GM19395 (cell line): ENCODE data around the gene CAPZA2.
A peak's percentile ranks its signal among the peaks of the same experiment; 100 is the strongest.
"Not testable (repeated sequence)": the region's sequence is repeated elsewhere in the genome, so short reads cannot be mapped to it uniquely, and the experiment has no call there.

Experiments
- ATAC-seq: cut with Tn5 transposase; IDR thresholded peaks from one replicate; pipeline ENCODE4 v1.9.1; 2021; ENCODE audit warnings: mild to moderate bottlenecking, moderate library complexity; ENCODE audit not compliant: unreplicated experiment

The CAPZA2 gene

DNA sequence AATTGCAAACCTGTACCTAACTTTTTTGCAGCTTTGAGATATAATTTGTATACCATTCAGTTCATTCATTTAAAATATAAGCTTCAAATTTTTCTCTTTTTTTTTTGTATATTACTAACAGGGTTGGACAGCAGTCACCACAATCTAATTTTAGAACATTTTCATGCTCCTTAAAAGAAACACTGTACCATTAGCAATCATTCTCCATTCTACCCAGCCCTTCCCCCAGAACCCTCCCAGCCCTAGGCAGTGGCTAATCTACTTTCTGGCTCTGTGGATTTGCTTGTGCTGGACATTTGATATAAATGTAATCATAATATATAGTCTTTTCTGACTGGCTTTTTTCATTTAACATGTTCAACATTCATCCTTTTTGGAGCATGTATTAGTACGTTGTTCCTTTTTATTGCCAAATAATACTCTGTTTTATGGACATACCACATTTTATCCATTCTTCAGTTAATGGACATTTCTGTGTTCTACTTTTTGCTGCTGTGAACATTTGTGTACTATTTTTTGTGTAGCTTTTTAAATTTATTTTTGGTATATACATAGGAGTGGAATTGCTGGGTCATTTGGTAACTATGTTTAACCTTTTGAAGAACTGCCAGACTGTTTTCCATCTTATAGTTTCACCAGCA, 50.0 kb downstream of the CAPZA2 start:
- ATAC-seq, result no peak

DNA sequence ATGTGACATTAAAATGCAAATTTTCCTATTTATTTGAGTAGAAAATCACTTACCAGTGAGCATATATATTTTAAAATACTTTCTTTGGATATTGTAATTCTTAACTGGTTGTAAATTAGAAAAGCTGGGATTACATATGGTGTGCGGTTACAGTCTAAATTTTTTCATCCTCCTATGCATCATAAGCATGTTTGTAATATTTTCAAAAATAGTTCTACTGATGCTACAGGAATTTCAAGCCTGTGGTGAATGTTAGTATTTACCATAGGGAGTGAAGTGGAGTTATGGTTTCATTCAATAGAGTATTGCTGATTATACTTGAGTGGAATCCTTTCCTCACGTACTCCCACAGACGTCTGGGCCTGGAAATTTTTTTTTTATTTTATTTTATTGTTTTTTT, 56.3 kb downstream of the CAPZA2 start:
- no peak for ATAC-seq

GRCh38 chr7:116920359-116920758, 58.0 kb downstream of the CAPZA2 start:
- ATAC-seq, result no peak

DNA sequence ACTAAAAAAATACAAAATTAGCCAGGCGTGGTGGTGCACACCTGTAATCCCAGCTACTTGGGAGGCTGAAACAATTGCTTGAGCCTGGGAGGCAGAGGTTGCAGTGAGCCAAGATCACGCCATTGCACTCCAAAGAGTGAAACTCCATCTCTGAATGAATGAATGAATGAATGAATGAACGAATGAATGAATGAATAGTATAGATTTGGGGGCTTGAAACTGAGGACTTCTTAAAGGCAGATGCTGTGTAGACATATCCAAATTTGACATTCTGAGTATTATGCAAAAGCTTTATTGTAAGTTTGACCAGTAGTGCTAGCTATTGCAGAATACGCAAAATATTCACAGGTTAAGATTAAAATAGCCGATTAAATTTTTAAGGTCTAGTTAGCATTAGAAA, 60.2 kb downstream of the CAPZA2 start:
- no peak for ATAC-seq

DNA sequence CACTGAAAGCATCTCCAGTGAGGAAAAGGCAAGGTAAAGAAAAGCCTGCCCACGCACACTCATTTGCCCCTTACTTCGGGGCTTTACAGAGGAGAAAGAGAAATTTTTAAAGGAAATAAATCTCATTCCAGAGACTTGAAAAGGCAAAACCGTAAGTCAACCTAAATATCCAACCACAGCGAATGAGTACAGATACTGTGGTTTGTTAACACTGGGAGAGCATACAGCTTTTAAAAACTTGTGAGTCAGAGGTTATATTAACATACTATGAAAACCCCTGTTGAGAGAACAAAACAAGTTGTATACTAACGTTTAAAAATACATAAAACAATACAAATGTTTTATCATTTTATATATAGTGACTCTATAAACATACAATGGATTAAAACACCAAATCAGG, 62.4 kb downstream of the CAPZA2 start:
- no peak for ATAC-seq

GRCh38 chr7:116929021-116929420, 66.6 kb downstream of the CAPZA2 start:
- ATAC-seq, result no peak

DNA sequence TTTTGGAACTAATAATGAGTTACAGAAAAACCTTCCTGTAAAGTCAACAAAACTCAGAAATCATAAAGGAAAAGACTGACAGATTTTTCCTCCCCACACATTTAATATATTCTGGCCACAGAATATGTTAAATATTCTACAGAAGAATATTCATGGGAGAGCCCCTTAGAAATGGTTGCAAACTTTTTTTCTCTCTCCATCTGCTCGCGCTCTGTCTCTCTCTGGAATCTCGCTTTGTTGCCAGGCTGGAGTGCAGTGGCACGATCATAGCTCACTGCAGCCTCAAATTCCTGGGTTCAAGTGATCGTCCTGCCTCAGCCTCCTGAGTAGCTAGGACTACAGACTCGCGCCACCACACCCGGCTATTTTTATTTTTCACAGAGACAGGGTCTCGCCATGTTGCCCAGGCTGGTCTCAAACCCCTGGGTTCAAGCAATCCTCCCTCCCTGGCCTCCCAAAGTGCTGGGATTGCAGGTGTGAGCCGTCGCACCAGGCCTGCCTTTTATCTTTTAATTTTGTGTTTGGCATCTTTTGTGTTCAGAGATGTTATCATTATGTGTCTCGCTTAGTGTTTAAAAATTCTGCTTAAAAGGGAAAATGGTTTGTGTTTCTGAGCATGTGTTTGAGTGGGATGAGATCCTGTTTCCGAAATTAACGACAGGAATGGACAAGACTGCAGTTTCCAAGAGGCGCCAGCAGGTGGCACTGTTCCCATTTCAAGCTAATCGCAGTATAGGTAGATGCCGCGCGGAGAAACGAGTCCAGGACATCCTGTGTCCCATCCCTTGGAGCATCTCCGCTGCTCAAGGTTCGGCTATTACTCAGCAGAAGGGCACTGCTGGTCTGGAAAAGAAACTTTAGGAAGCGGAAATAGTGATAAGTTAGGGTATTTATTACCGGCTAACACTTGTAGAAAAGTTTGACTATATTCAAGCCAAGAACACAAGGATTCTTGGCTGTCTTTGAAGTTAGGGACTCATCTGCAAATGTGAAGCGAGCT, 67.8 kb downstream of the CAPZA2 start:
- peak; percentile 87 for ATAC-seq

GRCh38 chr7:116932566-116932965, 70.2 kb downstream of the CAPZA2 start:
- no peak for ATAC-seq

DNA sequence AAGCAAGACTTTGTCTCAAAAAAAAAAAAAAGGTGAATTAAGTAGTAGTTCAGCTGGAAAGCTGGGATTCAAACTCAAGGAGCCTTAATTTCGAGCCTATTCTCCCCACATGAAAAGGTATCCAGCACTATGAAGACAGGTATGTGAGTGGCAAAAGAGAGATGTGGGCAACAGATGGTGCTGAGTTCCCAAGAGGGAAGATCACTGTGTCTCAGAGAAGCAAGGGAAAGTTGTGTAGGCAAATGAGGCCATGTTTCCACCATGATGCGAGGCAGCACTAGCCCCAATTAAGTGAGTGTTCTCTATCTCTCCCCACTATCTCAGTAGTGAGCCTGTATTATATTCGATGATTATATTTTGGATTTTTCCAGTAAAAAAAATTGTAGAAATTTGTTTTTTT, 71.1 kb downstream of the CAPZA2 start:
- ATAC-seq, result no peak

DNA sequence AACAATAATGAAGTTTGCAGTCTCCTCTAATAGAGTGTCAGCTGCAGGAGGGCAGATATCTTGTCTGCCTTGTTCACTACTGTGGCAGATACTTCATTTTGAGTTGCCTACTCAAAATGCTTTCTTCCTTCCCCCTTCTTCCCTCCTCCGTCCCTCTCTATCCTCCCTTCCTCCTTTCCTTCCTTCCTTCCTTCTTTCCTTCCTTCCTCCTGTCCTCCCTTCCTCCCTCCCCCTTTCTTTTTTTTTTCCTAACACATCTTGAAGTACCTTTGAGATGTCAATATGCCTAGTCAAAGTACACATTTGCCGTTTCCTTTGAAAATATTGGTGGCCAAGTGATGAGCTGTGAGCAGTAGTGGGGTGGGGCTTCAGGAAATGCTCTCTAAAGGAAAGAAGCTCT, 72.2 kb downstream of the CAPZA2 start:
- no peak for ATAC-seq

GRCh38 chr7:116936844-116937243, 74.5 kb downstream of the CAPZA2 start:
- not testable (repeated sequence) for ATAC-seq

- ATAC-seq, result no peak
These were observed 76.3 kb downstream of the CAPZA2 start for GRCh38 chr7:116938678-116939077.

DNA sequence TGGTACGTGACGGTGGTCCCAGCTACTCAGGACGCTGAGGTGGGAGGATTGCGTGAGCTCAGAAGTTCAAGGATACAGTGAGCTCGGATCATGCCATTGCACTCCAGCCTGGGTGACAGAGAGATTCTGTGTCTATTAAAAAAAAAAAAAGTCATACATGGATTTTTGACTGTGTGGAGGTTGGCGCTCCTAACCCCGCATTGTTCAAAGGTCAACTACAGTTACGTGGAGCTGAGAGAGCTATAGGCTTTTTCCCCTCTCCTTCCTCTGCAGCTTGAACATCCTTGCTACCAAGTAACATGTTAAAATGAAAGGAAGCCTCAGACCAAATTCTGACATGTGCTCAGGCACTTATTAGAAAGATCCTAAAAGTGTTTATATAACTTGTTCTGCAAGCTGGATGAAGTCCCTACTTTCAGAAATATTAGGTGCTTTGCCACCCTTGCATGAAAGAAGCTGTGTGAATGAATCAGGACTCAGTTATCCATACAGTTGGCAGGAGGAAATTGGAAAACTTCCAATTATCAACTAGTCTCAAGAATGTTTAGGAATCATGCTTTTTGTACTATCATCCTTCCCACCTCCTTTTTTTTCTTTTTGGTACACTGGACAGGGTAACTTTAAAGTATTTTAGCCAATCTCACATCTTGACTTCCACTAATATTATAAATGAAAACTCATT, 78.4 kb downstream of the CAPZA2 start:
- no peak for ATAC-seq

DNA sequence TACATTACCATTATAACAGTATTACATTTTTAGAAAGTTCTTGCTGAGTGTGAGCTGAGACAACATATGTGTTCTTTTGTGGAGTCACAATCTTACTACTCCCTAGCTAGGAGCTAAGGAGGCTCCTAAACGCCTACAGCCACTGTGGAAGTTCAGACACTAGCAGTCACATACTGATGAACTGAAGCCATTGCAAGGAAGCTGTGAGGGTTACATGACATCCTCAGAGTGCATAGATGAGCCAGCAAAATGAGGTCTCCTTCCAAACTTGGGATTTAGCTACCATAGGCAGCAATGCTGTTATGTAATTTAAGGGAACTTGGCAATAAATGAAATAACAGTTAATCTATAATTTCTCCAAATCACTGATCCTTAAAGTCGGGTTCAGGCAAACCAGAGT, 80.1 kb downstream of the CAPZA2 start:
- no peak for ATAC-seq

GRCh38 chr7:116948934-116949333, 86.5 kb downstream of the CAPZA2 start:
- no peak for ATAC-seq

GRCh38 chr7:116949941-116950801, 87.8 kb downstream of the CAPZA2 start:
- ATAC-seq, result no peak

DNA sequence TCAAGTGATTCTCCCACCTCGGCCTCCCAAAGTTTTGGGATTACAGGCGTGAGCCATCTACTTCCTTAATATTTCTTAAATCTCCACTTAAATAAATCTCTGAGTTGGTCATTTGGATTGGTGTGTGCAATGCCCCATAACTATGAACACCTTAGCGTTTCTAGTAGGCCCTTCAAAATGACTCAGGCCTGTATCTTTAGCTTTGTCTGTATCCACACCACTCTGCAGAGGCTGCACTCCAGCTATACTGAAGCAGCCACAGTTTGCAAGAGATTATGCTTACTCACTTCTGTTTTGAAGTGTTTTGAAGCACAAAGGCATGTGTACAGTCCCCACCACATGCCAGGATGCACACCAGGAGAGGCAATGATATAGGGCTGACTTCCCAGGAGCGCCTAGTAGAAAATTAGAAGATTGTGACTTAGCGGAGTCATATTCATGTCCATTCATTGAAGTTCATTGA, 88.5 kb downstream of the CAPZA2 start:
- no peak for ATAC-seq

- ATAC-seq, result no peak
These were observed 89.2 kb downstream of the CAPZA2 start for GRCh38 chr7:116951366-116952292.

DNA sequence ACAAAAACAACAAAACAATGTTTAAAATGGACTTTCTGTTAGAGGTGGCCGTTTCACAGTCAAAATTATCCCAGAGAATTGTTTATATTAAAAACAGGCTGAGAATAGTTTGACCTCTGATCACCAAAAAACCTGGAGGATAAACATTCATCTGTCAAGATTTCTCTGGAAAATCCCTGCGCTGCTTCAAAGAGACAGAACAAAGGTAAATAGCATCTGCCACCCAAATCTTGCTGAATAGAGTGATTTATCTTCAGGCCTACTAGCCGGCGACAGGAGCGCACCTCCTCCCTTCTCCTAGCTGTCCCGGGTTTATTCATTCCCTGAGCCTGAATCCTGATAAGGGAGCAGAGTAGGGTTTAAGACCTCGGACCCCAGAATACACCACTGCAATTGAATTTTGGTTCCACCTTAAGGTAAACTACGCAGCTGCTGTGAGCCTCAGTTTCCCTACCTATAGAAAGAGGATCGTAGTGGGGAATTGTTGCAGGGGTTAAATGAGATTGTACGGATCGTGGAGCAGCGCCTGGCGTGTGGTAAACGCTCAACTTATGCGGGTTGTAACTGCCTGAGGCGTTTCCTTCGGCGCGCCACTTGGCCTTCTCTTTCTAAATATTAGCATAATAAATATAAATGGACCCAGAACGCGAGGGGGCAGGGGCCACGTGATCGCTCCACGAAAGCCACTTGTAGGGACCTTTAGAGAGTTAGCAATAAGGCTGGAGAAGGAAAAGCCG, 90.4 kb downstream of the CAPZA2 start:
- peak; percentile 27 for ATAC-seq
